ENCODE measurements around the gene FRMPD2.

- TF ChIP-seq HMGXB4 (CRISPR knock-in tag; IDR thresholded peaks at IDR 0.05) (no peak), CREB1 (CRISPR knock-in tag; IDR thresholded peaks at IDR 0.05) (no peak), CTCF (IDR thresholded peaks at IDR 0.05) (no peak), HMGA2 (CRISPR knock-in tag; IDR thresholded peaks at IDR 0.05) (no peak)
Observed at GRCh38 chr10:48247680-48248079, 26.8 kb downstream of the FRMPD2 start.

Data from WTC11 (cell line).